Non-pigmented ciliary epithelial cell (primary cell): Measurements from ENCODE around the gene ECT2L.
A peak's percentile ranks its signal among the peaks of the same experiment; 100 is the strongest.

ENCODE experiments used
- DNase-seq: peaks from one replicate; pipeline ENCODE4 v3.0.0-alpha.2; 2010; ENCODE audit warnings: low read depth

The ECT2L gene

GRCh38 chr6:138943089-138943625 lies 147.3 kb downstream of the ECT2L start:
- no peak for DNase-seq

GRCh38 chr6:138944412-138944811 lies 148.5 kb downstream of the ECT2L start:
- peak; percentile 45 for DNase-seq

- no peak for DNase-seq
Observed at GRCh38 chr6:138945354-138945753, 149.5 kb downstream of the ECT2L start.

GRCh38 chr6:138948004-138948403 lies 152.1 kb downstream of the ECT2L start:
- no peak for DNase-seq

GRCh38 chr6:138948546-138949179 lies 152.8 kb downstream of the ECT2L start:
- no peak for DNase-seq

- no peak for DNase-seq
Observed at GRCh38 chr6:138953451-138953850, 157.6 kb downstream of the ECT2L start.
